GM21786 (cell line): ENCODE measurements around the gene SMS.
"Not testable (repeated sequence)": the region's sequence is repeated elsewhere in the genome, so short reads cannot be mapped to it uniquely, and the experiment has no call there.

Experiments
- ATAC-seq: cut with Tn5 transposase; IDR thresholded peaks from one replicate; pipeline ENCODE4 v1.9.1; 2021; ENCODE audit not compliant: unreplicated experiment

The SMS gene

GRCh38 chrX:21950557-21950956 lies 10.0 kb downstream of the SMS start:
- not testable (repeated sequence) for ATAC-seq

DNA sequence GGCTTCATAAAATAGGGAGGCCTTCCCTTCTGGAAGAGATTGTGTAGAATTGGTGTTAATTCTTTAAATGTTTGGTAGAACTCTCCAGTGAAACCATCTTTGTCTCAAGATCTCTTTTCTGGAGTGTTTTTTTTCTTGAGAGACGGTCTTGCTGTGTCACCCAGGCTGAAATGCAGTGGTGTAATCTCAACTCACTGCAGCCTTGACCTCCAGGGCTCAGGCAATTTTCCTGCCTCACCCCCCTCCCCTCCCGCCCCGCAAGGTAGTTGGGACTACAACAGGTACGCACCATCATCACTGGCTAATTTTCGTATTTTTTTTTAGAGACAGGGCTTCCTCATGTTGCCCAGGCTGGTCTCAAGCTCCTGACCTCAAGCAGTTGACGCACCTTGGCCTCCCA lies 12.1 kb downstream of the SMS start:
- ATAC-seq, result no peak

DNA sequence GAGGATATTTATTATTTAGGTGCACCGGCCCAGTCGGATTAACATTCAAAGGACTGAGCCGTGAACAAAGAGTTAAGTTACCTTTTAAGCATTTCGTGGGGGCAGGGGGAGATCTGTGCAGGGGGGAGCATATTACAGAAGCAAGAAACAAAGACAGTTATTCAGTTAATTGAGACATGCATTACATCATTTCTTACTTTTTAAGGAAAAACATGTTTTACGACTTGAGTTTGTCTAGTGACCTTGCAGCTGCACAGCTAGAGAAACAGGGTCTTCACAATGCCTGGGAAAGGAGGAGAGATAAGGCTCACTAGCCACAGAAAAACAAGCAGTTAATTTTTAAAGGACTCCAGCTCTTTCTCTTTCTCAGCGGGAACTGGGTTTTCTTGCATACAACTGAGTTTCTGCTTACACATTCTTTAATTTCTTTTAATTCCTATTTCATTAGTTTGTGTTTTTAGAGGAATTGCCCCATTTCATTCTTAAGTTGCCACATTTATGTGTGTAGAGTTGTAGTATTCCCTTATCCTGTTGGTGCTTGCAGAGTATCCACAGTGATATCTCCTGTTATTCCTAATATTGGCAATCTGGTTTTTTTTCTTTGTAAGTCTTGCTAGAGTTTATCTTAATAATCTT lies 12.8 kb downstream of the SMS start:
- ATAC-seq, result not testable (repeated sequence)

- no peak for ATAC-seq
Observed at GRCh38 chrX:21955403-21956189, 15.1 kb downstream of the SMS start.

DNA sequence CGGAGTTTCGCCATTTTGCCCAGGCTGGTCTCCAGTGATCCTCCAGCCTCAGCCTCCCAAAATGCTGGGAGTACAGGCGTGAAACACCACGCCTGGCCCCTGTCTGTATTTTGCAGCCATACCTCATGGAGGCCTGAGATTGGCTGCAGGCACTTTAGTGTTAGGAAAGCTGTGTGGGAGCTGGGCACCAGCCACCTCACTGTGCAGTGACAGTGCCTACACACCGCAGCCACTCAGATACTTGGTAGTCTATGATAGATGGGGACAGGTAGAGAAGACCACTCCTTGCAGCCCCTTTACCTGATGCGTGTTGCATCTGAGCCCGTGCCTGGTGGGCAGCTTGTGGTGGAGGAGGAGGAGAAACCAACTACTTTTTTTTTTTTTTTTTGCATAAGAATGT lies 16.3 kb downstream of the SMS start:
- ATAC-seq, result no peak

GRCh38 chrX:21958187-21958586 lies 17.7 kb downstream of the SMS start:
- no peak for ATAC-seq

DNA sequence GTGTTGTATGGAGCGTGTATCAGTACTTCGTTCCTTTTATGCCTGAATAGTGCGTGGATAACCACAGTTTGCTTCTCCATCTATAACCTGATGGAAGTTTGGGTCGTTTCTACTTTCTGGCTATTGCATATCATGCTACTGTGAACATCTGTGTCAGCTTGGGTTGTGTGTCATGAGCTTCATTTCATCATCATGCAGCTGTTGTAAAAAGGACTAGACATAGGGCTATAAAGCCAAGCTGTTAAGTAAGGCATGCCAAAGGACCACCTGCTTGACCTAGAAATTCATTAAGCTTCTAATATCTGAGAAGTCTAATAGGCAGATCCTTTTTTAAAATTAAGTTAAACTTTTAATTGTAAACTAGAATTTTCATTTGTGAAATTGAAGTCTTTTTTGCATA lies 18.4 kb downstream of the SMS start:
- no peak for ATAC-seq

- ATAC-seq, result no peak
Observed at GRCh38 chrX:21959362-21960051, 19.0 kb downstream of the SMS start.

- no peak for ATAC-seq
Observed at GRCh38 chrX:21960569-21961541, 20.3 kb downstream of the SMS start.

DNA sequence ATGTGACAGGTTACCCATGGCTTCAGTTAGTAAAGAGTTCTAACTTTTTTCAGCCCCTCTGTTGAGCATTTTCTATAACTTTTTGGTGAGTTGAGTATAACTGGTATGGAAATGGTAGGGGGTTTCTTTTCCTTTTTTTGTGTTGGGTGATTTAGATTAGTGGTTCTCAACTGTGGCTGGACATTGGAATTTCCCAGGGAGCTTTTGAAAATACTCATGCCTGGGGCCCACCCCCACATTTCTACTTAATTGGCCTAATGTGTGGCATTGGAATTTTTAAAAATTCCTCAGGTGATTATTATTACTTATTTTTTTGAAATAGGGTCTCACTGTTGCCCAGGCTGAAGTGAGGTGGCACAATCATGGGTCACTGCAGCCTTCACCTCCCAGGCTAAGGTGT lies 21.9 kb downstream of the SMS start:
- no peak for ATAC-seq

DNA sequence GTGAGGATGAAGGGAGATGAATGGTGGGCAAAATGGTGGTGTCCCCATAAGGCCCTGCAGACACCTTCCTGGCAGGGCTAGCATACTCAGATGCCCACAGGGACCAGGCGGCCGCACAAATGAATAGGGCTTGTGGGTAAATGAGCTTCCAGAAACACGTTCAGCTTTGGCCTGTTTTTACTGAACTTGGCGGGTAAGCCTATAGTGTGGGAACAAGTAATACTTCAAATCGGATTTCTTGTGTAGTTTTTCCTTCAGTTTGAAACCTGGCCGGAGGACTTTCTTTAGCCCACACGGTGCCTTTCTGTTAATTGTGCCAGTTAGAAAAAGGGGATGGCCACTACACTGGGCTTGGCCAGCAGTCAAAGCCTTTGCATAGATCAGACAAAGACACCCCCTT lies 22.8 kb downstream of the SMS start:
- no peak for ATAC-seq

- no peak for ATAC-seq
Observed at GRCh38 chrX:21963731-21964405, 23.4 kb downstream of the SMS start.

GRCh38 chrX:21966866-21967265 lies 26.4 kb downstream of the SMS start:
- no peak for ATAC-seq

DNA sequence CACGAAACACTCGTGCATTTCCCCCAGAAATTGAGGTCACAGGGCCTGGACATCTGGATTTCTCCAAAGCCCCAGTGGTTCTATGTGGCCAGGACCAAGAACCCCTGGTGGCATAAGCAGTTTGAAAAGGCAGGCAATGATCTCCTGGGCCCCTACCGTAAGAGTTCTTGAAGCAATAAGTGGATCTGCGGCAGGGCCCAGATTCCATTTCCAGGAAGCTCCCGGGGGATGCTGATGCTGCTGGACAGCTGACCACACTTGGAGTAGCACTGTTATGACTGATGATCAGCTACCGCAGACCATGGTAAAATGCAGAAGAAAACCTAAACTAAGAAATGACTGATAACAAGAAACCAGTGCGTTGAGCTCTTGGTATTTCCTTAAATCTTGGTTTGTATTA lies 27.8 kb downstream of the SMS start:
- ATAC-seq, result no peak

GRCh38 chrX:21970326-21970725 lies 29.8 kb downstream of the SMS start:
- no peak for ATAC-seq

DNA sequence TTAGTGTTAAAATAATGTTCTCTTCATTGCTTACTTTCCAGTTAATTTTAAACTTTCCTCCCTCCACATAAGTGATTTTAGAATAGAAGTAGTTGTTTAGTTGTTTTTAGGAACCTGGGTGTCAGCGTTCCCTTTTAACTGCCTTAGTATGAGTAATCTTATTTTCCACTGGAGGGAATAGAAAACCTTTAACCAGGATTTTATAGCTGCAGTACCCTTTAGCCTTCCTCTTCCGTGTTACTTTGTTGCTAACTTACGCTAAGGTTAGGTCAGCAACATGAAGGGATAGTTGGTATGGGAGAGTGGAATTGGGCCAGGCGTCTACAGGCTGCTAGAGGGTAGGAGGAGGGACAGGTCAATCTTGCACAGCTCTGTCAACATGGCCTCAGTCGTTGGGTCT lies 31.5 kb downstream of the SMS start:
- no peak for ATAC-seq

DNA sequence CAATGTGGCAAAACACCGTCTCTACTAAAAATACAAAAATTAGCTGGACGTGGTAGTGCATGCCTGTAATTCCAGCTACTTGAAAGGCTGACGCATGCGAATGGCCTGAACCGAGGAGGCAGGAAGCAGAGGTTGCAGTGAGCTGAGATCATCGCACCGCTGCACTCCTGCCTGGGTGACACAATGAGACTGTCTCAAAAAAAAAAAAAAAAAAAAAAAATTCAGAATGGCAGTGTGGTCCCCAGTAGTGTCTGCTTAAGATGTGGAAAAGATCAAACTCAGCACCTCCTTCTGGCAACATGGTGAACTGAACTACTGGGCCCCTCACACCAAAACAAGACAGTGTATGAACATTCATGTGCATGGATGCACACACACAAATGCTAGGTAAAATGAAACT lies 32.2 kb downstream of the SMS start:
- no peak for ATAC-seq

- ATAC-seq, result no peak
Observed at GRCh38 chrX:21973321-21974010, 33.0 kb downstream of the SMS start.

- peak; percentile 84 for ATAC-seq
Observed at GRCh38 chrX:21974011-21974385, 33.5 kb downstream of the SMS start.

DNA sequence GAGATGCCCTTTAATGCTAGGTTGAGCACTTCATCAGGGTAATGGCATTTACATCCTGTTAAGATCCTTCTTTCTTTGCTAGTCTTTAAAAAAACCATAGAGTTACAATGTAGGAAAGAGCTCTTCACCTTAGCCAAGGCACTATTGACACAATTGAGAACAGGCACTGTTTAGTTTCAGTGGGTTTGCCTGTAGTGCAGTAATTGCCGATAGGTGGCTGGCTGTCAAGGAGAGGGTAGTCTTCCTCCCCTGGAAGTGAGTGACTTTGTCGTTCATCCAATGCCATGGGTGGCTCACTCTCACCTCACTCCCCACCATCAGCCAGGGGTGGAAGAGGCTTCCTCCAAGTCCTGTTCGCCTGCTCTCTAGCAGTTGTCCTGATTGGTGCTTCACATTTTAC lies 34.7 kb downstream of the SMS start:
- no peak for ATAC-seq
